GDM1 (cell line): ENCODE measurements around the gene ZNF697.
"Not testable (repeated sequence)": the region's sequence is repeated elsewhere in the genome, so short reads cannot be mapped to it uniquely, and the experiment has no call there.

Experiments
- DNase-seq: peaks from one replicate; lab custom pipeline; 2025; lab: John Stamatoyannopoulos, UW

Gene ZNF697

DNA sequence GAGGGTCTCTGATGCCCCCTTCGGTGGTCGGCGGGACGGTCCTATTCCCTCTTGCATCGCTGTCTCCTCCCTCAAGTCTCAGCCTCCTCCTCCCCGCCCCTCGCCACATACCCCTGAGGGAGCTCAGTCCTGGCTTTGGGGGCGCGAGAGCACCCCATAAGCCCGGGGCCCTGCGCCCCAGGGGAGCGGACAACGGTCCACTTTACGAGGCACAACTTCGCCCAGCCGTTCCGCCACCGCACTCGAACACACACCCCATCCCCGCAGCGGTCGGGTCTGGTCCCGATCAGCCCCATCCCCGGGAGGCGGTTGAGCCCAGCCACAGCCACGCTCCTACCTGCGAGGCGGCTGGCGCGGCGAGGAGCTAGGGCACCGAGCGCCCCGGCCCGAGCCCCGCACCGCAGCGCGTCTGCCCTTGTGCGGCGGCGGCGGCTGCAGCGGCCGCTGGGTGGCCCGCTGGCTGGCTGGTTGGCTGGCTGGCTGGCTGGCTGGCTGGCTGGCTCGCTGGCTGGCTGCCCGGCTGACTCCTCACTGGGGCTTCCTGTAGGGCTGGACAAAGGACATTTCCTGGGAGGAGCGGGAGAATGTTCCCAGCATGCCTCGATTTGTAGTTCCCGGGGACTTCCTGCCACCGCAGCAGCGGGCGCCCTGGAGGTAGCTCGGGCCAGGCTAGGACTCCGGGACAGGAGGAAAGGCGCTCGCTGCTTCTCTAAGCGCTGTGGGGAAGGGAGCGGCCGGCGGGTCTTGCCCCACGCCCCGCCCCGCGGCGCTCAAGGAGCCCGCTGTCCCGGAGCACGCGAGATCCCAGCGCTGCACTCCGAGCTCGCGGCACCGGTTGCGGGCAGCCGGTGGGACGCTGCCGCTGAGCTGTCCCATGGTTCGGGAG lies at the start of gene ZNF697:
ZNF697 (minus strand) TSS at position 533 of the 886 bp plus-strand sequence. CDS start 22,166 bp downstream, outside the sequence.
- peak; percentile 71 for DNase-seq

DNA sequence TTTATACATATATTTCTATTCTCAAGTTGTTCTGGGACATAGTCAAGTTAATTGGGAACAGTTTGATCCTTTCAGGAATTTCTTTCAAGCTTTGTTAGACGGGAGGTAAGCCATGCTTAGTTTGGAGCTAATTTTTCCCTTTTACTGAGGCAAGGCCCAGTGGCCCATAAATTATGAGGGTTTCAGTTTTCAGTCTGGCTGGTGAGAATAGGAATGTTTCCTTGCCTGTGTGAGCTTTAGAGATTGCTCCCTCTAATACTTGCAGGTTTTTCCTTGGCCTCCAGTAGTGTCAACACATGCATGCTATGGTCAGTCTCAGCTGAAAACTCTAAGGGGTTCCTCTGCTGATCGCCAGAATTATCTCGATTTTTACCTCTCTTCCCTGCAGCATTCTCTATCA lies 49.5 kb upstream of the ZNF697 start:
- DNase-seq, result no peak

DNA sequence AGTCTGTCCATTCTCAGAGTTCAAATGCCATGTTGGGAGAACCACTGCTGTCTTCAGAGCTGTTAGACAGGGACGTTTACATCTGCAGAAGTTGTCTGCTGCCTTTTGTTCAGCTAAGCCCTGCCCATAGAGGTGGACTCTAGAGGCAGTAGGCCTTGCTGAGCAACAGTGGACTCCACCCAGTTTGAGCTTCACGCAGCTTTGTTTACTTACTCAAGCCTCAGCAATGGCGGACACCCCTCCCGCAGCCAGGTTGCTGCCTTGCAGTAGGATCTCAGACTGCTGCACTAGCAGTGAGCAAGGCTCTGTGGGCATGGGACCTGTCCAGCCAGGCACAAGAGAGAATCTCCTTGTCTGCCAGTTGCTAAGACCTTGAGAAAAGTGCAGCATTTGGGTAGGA lies 48.8 kb upstream of the ZNF697 start:
- not testable (repeated sequence) for DNase-seq

DNA sequence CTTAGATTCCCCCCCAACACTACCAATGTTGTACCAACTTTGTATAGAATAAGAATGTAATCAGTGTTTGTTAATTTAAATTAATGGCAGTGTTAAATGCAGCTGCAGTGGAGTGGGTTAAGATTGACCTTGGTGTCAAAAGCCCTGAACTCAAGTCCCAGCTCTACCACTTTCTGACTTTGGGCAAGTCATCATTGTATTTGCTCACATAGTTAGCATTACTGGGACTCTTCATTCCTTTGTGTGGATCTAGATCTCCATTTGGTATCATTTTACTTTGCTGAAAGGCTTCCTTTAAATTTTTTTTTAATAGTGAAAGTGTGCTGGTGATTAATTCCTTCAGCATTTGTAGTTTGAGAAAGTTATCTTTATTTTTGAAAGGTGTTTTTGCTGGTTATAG lies 41.4 kb upstream of the ZNF697 start:
- DNase-seq, result no peak

DNA sequence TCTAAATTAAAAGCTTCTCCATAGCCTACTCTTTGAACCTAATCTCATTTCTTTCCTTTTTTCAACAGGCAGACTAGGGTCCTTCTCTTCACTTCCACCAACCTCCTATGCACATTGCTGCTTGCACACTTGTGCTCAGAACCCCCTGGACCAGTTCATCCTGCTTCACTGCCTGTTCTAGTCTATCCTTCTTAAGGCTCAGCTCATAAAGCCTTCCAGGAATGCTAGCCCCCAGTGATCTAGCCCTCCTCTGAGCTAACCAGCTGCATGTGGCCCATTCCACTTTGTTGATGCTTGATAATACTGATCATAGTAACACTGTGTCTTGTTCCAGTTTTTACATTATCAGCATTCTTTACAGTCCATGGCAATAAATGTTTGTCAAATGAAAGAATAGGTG lies 40.7 kb upstream of the ZNF697 start:
- DNase-seq, result no peak

DNA sequence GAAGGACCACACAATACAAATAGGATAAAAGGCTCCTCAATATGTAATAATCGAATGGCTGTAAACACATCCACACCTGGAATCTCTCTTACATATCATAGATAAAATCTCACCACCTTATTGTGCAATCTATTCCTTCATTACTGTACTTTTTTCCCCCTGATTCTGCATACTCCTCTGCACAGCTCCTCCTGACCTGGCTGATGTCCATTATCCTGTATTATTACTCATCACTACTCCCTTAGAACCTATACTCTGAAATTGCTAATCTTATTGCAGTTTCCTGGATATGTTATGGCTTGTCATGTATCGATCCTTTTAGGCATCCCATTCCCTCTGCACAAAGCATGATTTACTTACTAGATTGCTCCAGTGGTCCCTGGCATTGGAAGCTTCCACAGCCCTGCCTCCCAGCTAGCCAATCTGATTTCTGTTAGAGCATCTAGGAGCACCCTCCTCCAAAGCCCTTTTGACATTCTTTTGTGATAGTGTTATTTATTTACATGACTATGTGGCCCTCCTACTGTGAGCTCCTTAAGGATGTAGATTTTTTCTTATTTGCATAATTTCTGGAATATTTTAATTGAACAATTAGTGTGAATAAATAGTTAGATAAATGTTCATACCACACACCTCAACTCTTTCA lies 39.5 kb upstream of the ZNF697 start:
- DNase-seq, result no peak

DNA sequence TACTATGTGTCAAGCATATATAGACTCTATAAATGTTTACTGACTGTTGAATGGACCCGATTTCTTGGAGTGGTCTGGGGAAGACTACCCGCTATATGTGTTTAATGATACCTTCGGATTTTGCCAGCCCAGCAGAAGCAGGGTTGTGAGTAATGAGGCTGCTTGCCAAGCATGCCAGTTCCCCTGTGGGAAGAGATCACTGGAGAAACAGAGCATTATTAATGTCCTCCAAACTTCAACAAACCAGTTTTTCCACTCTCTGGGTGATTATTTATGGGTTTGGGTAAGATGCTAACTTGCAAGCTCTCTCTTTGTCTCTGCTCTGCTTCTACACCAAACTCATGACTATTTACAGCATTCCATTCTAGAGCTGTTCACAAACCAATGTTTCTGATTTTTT lies 38.6 kb upstream of the ZNF697 start:
- no peak for DNase-seq

DNA sequence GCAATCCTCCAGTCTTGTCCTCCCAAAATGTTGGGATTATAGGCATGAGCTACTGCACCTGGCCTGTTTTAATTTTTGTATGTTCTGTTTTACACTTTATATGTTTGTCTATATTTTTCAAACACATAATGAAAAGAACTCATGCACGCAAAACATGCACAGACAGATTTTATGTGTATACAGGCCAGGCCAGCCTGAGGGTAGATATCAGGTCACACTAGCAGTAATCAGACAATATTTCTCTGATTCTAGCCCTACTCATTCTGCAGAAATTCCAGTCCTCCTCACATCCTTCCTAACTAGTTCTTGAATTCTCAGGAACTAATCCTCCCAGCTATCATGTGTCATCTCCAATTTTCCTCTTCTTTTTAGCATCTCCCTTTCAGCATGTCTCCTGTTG lies 35.8 kb upstream of the ZNF697 start:
- no peak for DNase-seq

DNA sequence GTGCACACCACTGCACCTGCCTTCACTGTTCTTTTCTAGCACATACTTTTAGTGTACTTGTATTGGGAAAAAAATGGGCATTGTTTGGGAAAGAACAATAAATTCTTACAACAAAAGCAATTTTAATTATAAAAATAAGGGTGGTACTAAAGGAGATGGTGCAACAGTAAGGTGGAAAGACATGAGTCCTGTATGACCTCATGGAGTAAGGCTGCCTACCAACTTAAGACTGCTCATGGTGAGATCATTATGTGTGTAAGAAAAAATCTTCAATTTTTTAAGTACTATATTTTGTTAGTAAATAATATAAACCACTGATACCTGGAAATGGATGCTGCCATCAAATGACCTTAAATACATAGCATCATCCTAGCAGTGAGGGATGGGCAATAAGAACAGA lies 34.1 kb upstream of the ZNF697 start:
- no peak for DNase-seq

DNA sequence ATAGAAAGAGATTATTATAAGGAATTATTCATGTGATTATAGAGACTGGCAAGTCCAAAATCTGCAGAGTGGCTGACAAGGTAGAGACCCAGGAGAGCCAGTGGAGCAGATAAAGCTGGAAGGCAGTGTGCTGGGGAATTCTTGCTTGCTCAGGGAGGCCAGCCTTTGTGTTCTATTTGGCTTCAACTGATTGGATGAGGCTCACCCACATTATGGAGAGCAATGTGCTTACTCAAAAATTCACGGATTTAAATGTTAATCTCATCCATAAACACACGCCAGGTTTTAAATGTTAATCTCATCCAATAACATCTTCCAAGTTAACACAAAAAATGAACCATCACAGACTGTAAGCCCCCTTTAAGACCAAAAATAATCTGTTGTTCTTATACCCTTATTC lies 33.5 kb upstream of the ZNF697 start:
- no peak for DNase-seq

DNA sequence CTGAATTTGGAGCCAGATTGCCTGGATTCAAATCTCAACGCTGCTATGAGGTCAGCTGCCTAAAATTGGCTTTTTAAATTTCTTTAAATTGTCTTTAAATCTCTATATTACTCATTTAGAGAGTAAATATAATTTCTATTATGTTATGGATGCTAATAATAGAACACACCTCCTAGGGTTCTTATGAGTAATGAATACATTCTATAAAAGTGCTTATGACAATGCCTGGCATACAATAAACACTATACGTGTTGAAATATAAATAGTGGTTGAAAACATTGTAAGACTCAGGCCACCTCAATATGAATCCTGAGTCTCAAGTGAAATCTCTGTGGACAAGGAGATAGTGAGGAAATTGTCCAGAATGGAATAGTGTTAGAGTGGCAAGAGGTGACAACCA lies 32.7 kb upstream of the ZNF697 start:
- DNase-seq, result no peak

DNA sequence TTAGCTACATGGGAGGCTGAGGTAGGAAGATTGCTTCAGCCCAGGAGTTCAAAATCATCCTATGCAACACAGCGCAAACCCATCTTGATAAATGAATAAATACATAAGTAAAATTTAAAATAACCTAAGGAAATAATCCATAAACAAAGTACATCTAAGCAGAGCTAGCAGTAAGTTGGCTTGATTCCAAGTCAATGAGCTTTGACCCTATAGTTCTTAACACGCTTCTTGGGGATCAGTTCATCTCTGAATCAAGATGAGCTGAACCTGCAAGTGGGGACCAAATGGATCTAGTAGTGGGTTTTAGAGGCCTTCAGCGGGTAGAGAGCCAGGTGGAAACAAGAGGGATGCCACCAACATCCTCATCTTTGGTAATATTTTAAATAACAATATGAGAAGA lies 32.1 kb upstream of the ZNF697 start:
- no peak for DNase-seq

DNA sequence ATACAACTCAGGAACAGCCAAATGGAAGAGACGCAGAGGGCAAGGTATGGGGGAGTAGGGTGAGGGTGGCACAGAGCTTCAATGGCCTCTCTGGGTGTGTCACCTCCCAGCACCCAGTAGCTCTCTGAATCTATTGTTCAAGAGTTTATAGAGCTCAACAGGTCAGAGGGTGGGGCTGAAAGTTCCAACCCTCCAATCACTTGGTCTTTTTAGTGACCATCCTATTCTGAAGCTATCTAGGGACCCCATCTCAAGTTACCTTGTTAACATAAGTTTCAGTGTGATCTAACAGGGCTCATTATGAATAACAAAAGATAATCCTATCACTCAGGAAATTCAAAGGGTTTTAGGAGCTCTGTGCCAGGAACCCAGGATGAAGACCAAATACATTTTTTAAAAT lies 31.2 kb upstream of the ZNF697 start:
- no peak for DNase-seq

DNA sequence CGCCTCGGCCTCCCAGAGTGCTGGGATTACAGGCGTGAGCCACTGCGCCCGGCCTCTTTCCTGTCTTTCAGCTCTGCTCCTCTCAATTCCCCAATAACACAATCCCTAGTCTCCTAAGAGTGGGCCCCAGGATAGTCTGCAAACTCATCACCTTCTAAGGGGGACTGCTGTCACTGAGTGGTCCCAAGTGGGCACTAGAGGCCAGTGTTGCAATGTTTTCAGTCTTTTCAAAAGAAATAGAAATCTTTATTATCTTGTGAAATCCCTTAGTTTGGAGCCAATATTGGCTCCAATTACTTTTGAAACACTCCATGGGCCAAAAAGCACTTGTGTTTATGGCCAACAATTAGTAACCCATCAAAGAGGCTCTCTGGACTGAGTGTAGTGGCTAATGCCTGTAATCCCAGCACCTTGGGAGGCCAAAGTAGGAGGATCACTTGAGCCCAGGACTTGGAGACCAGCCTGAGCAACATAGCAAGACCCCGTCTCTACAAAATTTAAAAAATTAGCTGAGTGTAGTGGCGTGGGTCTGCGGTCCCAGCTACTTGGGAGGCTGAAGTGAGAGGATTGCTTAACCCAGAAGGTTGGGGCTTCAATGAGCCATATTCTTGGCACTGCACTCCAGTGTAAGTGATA lies 28.6 kb upstream of the ZNF697 start:
- DNase-seq, result no peak

DNA sequence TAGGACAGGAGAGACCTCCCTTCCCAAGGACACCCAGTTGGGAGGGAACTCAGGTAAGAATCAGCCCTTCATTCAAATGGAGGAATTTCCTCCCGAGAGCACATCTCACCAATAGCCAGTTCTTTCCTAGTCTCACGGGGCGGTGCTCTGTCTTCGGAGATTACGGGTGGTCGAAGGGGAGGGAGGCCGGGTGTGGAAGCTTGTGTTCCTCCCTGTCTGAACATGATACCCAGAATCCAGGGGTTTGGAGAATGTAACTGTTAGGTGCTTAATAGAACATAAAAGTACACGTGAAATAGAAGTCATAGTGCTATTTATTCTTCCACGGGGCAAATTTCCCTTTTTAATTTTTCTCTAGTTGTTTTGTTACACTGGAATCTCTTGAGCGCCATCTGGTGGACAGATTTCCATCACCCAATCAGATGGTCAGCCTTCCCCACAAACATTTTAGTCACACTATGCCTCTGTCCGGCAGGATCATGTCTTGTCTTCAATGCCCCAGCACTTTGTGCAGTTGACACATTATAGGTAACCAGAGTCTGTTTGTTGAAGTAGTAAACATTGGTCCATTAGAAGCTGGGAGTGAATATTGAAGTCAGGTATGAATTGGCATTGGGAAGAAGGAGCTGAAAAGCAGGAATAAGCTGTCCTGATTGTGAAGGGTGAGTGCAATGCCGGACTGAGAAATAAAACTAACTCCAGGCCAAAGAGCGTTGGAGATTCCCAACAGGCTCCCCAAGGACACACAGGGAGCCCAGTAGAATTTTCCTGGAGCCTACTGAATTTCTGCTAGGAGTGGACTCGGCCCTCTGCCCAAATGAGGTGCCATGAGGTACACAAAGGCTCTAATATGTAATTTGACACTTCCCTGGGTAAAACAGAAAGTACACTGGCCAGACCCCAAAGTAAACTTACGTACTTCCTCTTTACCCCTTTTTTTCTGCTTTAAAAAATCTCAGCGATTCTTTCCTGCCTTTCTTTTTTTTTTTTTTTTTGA lies 27.6 kb upstream of the ZNF697 start:
- DNase-seq, result peak; percentile 18

DNA sequence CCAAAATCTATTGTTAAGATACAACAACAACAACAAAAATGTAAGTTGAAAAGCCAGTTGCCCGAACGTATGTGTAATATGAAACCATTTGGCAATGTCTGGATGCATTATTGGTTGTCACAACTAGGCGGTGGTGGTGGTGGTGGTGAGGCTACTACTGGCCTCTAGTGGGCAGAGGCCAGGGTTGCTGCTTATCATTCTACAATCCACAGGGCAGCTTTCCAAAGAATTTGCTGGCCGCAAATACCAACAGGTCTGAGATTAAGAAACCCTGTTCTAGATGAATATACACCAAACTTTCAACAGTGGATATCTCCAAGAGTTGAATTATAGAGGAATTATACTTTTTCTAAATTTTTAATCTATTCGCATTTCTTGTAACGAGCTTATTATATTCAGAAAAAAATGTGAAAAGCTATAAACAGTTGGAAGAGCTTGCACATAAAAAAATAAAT lies 26.8 kb upstream of the ZNF697 start:
- DNase-seq, result peak; percentile 7

DNA sequence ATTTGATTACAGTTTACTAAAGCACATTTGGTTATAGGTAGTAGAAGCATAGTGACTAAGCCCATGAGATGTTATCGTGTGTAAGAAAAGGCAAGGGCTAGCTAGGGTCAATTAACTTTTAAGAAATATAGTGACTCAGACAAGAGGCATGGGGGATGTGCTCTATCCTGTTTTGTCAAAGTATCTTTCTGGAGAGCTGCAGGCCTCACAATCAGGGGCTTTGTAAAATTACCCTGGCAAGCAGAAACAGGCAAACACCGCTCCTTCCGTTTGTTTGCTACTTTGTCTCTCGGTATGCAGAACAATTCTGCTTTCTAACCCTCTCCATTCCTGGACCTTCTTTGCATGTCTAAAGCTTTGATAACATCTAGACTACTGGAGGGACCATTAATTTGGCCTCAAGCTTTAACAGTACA lies 26.1 kb upstream of the ZNF697 start:
- DNase-seq, result no peak

DNA sequence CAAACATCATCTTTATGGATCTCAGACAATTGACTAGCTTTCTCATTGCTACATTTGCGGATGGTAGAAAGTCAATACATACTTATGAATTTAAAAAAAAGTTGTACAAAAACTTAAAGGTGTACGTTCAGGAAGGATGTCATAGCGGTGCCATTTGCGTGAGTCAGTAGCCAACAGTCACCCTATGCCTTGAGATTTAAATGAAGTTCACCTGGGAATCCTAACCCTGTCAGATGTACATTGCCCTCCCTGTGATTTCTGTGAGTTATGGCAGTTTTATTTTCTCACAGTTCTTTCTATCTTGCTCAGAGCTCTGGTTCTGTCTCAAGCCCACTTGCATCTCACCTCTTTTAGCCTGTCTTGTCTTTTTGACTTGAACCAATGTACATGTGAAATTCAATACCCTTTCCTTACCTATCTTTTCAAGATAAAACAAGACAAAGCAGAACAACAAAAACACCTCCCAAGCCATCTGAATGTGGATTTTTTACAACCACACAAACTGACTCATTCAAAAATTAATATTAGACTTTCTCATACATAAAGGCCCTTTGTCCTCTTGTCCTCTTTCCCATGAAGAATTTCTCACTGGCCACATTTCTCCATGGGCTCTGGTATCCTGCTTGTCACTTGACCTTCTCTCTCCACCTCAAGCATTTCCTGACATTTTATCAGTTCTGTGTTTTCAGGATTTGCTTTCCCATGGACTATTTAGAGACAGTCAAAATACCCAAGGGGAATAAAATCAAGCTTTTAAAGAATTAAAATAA lies 25.3 kb upstream of the ZNF697 start:
- no peak for DNase-seq

DNA sequence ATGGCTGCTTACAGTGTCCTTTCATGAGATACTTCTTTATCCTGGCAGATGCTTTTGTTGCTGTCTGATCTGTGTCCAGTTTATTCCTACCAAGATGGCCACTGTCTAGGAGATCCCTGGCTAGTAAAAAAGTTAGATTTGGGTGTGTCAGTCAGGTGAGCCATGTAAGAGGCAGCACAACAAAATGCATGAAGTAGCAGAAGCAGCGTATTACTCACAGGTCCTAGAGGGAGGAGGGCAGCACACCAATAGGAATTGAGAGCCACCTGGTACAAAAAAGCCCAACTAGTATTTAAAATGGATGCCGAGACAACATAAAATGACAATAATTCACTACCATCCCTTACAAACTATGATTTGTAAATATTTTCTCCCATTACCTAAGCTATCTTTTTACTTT lies 22.8 kb upstream of the ZNF697 start:
- no peak for DNase-seq

DNA sequence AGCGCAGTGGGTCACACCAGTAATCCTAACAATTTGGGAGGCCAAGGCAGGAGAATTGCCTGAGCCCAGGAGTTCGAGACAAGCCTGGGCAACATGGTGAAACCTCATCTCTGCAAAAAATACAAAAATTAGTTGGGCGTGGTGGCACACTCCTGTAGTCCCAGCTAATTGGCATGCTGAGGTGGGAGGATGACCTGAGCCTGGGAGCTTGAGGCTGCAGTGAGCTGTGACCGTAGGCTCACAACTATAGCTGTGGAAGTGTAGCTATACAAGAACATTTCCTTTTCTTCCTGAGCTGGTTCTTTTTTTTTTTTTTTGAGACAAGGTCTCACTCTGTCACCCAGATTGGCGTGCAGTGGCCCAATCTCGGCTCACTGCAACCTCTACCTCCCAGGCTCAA lies 19.1 kb upstream of the ZNF697 start:
- no peak for DNase-seq

DNA sequence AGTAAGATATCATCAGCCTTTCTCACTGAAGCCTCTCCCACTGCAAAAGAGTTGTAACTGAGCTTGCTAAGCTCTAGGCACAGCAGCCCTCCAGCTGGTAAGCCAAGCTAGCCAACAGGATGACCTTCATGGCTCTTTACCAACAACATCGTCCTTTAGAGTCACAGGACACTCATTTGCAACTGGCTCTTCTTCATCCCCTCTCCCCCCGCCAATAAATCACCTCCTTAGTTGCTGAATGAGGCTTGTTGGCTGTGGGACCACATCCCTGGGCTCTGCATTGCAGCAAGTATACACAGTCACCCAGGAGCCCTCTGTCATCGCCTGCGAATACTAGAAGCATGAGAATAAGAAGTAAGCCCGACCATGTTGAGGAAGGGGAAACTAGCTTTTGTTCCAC lies 16.0 kb upstream of the ZNF697 start:
- DNase-seq, result no peak
